GM10847 (cell line): Measurements from ENCODE around the gene CPT2.

ENCODE experiments used
- POLR2A ChIP-seq: IDR thresholded peaks from 2 replicates; pipeline ENCODE4 v1.6.1; 2011; ENCODE audit not compliant: insufficient read length; ENCODE audit errors: extremely low read depth

Gene CPT2

DNA sequence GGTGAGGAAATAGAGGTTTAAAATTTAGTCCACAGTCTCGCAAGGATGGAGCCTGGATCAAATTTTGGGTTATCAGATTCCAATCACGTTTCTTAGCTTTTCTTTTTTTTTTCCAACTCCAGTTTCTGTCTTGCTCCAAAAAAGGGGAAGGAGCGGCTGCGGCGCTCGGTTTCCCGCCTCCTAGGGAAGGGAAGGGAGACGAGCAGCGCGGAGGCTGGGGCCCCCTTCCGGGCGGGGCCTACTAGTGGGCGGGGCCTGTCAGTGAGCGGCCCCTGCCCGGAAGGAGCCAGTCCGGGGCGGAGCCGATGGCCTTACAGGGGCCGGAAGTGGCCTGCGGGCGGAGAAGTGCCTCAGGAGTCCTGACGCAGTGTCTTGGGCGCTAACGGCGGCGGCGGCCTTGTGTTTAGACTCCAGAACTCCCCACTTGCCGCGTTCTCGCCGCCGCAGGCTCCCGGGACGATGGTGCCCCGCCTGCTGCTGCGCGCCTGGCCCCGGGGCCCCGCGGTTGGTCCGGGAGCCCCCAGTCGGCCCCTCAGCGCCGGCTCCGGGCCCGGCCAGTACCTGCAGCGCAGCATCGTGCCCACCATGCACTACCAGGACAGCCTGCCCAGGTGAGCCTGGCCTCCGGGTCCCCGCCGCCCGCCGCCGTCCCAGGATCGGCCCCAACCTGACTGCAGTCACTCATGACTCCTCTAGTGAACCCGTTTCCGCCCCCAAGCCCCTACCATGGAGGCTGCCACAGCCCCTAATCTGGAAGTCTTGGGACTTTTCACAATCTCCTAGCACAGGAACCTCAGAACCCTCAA is at the start of gene CPT2:
Gene CPT2, plus strand, starts transcription at position 340 of the 806 bp plus-strand sequence. Its CDS starts 120 bp downstream, at position 460.
- peak; percentile 95 for TF ChIP-seq POLR2A

- TF ChIP-seq POLR2A: no peak
Observed at GRCh38 chr1:53147174-53147573, 49.5 kb upstream of the CPT2 start.

- TF ChIP-seq POLR2A: no peak
Observed at GRCh38 chr1:53148123-53148522, 48.5 kb upstream of the CPT2 start.

GRCh38 chr1:53153752-53154151 is 42.9 kb upstream of the CPT2 start:
- no peak for TF ChIP-seq POLR2A

GRCh38 chr1:53154859-53155438 is 41.7 kb upstream of the CPT2 start:
- no peak for TF ChIP-seq POLR2A

- no peak for TF ChIP-seq POLR2A
Observed at GRCh38 chr1:53155534-53155933, 41.1 kb upstream of the CPT2 start.

- TF ChIP-seq POLR2A: no peak
Observed at GRCh38 chr1:53155945-53156344, 40.7 kb upstream of the CPT2 start.

DNA sequence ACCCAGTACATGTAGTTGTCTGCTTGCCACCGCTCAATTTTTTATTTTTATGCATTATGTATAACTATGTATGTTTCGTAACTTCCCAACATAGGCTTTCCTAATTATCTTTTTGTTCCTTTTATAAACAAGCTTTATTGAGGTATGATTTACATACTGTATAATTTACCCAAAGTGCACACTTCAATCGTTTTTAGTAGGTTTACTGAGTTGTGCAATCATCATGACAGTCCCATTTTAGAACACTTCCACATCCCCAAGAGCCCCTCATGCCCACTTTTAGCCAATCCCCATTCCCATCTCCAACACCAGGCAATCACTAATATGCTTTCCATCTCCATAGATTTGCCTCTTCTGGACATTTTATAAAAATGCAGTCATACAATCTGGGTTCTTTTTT is 39.8 kb upstream of the CPT2 start:
- no peak for TF ChIP-seq POLR2A

GRCh38 chr1:53158900-53159299 is 37.7 kb upstream of the CPT2 start:
- TF ChIP-seq POLR2A: no peak

DNA sequence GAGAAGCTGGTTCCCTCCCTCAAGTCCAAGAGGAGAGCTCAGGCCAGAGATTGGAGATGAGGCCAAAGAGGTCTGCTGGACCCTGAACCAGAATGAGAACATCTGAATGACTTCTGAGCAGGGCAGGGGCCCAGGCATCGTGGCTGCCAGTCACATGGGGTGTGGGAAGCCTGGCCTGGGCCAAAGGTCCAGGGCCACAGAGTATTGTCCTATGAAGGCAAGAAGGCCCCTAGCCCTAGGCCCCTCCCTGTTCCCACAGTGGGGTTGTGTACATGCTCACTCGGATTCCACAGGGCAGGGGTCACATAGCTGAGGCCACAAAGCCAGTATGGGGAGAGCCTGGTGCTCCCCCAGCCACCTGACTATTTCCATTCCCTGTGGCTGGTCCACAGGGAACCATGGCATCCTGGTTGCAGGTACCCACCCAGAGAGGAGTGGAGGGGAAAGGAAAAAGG is 35.7 kb upstream of the CPT2 start:
- no peak for TF ChIP-seq POLR2A

DNA sequence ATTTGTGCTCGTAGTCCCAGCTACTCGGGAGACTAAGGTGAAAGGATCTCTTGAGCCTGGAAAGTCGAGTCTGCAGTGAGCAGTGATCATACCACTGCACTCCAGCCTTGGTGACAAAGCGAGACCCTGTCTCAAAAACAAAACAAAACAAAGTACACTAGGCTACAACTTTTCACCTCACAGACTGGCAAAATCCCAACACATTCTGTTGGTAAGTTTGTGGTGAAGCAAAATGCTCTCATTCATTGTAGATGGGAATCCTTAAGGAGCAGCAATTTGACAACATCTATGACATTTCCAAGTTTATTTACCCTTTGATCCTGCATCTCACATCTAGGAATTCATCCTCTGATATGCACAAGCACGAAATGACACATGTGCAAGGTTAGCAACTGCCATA is 34.0 kb upstream of the CPT2 start:
- no peak for TF ChIP-seq POLR2A

GRCh38 chr1:53163291-53163768 is 33.3 kb upstream of the CPT2 start:
- TF ChIP-seq POLR2A: no peak

GRCh38 chr1:53165408-53165961 is 31.1 kb upstream of the CPT2 start:
- no peak for TF ChIP-seq POLR2A

DNA sequence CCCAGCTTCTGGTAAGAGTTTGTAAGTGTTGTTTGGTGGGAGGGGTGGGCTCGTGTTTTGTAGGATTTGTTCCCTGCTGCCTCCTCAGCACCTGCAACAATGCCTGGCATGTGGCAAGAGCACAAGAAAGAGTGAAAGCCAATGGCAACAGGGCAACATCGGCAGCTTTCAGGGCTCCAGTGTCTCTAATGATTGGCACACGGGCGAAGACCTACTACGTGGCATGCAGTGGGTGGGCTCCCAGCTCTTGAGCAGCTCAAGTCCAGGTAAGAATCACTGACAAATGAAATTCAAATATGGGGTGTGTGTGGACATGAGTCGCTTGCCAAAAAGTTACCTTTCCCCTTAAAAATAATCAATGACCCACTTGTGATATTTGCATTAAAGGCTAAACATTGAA is 30.3 kb upstream of the CPT2 start:
- no peak for TF ChIP-seq POLR2A

- TF ChIP-seq POLR2A: no peak
Observed at GRCh38 chr1:53166912-53167311, 29.7 kb upstream of the CPT2 start.
